Muscle layer of colon (tissue), 2 donors: ENCODE results near the gene ETV5.

Source experiments
- H3K27ac ChIP-seq: one replicate; pipeline ENCODE4 v1.7.0; 2013; ENCODE audit warnings: low read depth, mild to moderate bottlenecking, low read length, moderate library complexity
- H3K27me3 ChIP-seq, 2 donors: one replicate each; pipeline ENCODE4 v1.7.0; 2013; ENCODE audit warnings: low read length in 2 of 2, mild to moderate bottlenecking in 2 of 2; ENCODE audit not compliant: insufficient read depth in 2 of 2, control insufficient read depth in 1 of 2
- H3K36me3 ChIP-seq: one replicate; pipeline ENCODE4 v1.7.0; 2013; ENCODE audit warnings: mild to moderate bottlenecking, low read length; ENCODE audit not compliant: insufficient read depth
- H3K4me1 ChIP-seq: one replicate; pipeline ENCODE4 v1.7.0; 2013; ENCODE audit warnings: mild to moderate bottlenecking, low read length; ENCODE audit not compliant: insufficient read depth
- H3K4me3 ChIP-seq, 2 donors: one replicate each; pipeline ENCODE4 v1.7.0; 2013; ENCODE audit warnings: low read length in 2 of 2, low read depth in 1 of 2, mild to moderate bottlenecking in 1 of 2, moderate library complexity in 1 of 2
- H3K9ac ChIP-seq: one replicate; pipeline ENCODE4 v1.7.0; 2013; ENCODE audit warnings: low read length
- H3K9me3 ChIP-seq: one replicate; pipeline ENCODE4 v1.7.0; 2013; ENCODE audit warnings: mild to moderate bottlenecking, low read length
- donor health status: abdominal sarcoma.
- donor health status: Adenocarcinoma of cecum.

ETV5 gene

DNA sequence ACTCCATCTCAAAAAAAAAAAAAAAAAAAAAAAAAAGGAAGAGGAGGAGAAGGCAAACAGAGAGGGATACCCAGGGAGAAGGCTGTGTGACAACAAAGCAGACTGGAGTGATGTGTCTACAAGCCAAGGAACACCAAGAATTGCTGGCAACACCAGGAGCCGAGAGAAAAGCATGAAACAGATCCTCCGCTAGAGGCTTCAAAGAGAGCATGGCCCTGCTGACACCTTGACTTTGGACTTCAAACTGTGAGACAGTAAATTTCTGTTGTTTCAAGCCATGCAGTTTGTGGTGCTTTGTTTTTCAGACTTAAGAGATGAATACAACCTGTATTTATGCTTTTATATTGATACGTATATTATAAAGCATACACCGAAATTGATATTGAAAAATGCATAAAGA is 96.8 kb downstream of the ETV5 start:
- H3K27me3 ChIP-seq: no peaks in the 10 kb centered on the region

DNA sequence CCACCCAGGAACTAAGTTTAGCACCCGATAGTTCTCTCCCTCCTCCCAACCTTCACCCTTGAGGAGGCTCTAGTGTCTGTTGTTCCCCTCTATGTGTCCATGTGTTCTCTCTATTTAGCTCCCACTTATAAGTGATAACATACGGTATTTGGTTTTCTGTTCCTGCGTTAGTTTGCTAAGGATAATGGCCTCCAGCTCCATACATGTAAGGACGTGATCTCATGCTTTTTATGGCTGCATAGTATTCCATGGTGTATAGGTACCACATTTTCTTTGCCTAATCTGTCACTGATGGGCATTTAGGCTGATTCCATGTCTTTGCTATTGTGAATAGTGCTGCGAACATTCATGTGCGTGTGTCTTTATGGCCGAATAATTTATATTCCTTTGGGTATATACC is 104.2 kb downstream of the ETV5 start:
- Histone ChIP-seq H3K4me1 (no peaks in the 10 kb centered on the region), H3K27ac (no peak overlapping the region), H3K9ac (no peak overlapping the region), H3K36me3 (no peaks in the 10 kb centered on the region), H3K9me3 (no peaks in the 10 kb centered on the region), H3K4me3 (no peak overlapping the region), H3K27me3 (no peaks in the 10 kb centered on the region)

More for the DNA sequence above, 96.8 kb downstream of the ETV5 start:
- Histone ChIP-seq H3K9me3 (no peaks in the 10 kb centered on the region), H3K27ac (no peak overlapping the region), H3K36me3 (no peaks in the 10 kb centered on the region), H3K4me1 (no peaks in the 10 kb centered on the region), H3K4me3 (no peak overlapping the region), H3K9ac (no peak overlapping the region)

DNA sequence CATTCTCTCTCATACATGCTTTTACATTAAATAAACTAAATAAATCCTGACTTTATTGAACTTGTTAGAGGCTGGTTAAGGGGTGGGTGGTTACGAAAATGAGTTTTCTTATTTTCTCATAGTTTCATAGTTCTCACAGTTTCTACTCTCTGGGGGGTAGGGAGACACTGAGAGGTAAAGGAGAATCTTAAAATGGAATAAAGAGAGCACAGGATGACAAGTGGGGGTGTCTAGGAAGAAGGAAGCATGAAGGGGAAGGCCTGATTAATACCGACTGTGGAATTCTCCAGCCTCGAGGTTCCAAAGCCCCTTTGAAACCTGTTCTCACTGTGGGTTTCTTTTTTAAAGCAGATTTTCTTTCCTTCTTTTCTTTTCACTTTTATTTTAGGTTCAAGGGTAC is 104.7 kb downstream of the ETV5 start:
- H3K27me3 ChIP-seq: no peaks in the 10 kb centered on the region
- H3K4me1 ChIP-seq: no peaks in the 10 kb centered on the region
- H3K36me3 ChIP-seq: no peaks in the 10 kb centered on the region
- H3K9ac ChIP-seq: no peak overlapping the region
- H3K4me3 ChIP-seq: no peak overlapping the region
- H3K9me3 ChIP-seq: no peaks in the 10 kb centered on the region
- H3K27ac ChIP-seq: no peak overlapping the region

DNA sequence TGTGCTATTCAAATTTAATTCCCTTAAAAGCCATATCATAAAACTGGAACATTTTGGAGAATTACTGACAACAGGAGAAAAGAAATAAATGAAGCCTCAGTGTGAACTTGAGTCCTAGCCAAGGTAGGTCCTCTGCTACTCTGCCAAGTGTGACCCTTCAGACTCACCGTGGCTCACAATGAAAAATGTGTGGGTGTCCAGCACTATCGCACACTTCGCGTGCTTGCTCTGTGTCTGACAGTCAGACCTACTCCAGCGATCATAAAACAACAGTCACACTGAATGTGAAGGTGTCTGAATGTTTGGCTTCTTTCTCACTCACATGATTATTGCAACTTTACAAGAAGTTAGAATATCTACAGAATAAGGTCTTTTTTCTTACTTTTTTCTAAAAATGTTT is 105.3 kb downstream of the ETV5 start:
- Histone ChIP-seq H3K9ac (no peak overlapping the region), H3K27ac (no peak overlapping the region), H3K4me3 (no peak overlapping the region), H3K4me1 (no peaks in the 10 kb centered on the region), H3K9me3 (no peaks in the 10 kb centered on the region), H3K36me3 (no peaks in the 10 kb centered on the region), H3K27me3 (no peaks in the 10 kb centered on the region)

DNA sequence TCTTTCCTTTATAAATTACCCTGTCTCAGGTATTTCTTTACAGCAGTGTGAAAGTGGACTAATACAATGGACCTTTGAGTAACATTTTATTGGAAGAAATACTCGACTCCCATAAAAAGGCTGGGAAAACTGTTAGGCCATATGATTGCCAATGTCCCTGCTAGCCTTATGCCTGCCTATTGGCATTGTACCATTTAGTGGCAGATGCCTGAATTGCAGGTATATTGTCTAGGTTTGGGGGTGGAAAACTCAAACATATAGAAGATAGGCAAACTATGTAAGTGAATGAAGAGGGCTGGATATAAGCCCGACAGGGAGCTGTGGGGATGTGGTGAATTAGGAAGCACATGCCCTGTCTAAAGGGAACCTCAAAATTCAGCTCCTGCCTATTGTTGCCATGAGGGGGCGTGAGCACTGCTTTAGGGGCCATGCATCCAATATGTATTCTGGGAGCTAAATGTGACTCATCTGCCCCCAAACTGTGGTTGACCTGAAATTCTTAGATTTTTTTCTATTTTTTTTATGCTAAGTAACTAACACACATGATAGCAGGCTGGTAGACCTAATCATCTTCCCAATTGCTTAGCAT is 105.9 kb downstream of the ETV5 start:
- H3K4me3 ChIP-seq: no peak overlapping the region
- no peak overlapping the region for H3K9ac ChIP-seq
- H3K4me1 ChIP-seq: no peaks in the 10 kb centered on the region
- no peak overlapping the region for H3K27ac ChIP-seq
- no peaks in the 10 kb centered on the region for H3K27me3 ChIP-seq
- H3K9me3 ChIP-seq: no peaks in the 10 kb centered on the region
- H3K36me3 ChIP-seq: no peaks in the 10 kb centered on the region

DNA sequence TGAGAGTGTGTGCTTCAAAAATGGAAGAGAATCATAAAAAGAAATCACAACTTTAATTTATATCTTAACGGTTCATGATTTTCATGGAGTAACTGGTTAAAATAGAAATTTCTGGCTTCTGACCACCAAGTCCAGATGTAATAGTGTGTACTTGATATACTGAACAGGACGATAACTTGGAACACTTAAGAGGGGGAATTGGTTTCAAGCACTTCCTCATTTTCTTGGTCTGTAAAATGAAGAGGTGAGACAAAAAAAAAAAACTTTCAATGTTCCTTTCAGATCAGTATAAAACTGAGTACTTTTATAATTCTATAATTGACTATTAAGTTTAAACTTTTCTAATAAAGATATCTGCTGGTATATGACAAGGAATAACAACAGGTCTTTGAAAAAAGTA is 107.0 kb downstream of the ETV5 start:
- Histone ChIP-seq H3K9me3 (no peaks in the 10 kb centered on the region), H3K9ac (no peak overlapping the region), H3K27ac (no peak overlapping the region), H3K36me3 (no peaks in the 10 kb centered on the region), H3K4me1 (no peaks in the 10 kb centered on the region), H3K4me3 (no peak overlapping the region), H3K27me3 (no peaks in the 10 kb centered on the region)

DNA sequence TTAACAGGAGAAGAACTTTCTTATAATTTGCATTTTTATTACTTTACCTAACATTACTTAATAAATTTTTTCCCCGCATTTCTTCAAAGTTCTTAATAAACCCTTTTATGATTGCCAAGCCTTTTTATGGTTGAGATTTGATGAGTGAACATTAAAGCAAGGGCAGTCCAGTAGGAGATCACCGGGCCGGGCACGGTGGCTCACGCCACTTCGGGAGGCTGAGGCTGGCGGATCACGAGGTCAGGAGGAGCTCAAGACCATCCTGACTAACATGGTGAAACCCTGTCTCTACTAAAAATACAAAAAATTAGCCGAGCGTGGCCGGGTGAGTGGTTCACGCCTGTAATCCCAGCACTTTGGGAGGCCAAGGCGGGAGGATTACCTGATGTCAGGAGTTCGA is 109.7 kb downstream of the ETV5 start:
- no peak overlapping the region for H3K4me3 ChIP-seq
- no peaks in the 10 kb centered on the region for H3K36me3 ChIP-seq
- H3K4me1 ChIP-seq: no peaks in the 10 kb centered on the region
- H3K9ac ChIP-seq: no peak overlapping the region
- H3K27me3 ChIP-seq: no peaks in the 10 kb centered on the region
- H3K9me3 ChIP-seq: no peaks in the 10 kb centered on the region
- H3K27ac ChIP-seq: no peak overlapping the region

DNA sequence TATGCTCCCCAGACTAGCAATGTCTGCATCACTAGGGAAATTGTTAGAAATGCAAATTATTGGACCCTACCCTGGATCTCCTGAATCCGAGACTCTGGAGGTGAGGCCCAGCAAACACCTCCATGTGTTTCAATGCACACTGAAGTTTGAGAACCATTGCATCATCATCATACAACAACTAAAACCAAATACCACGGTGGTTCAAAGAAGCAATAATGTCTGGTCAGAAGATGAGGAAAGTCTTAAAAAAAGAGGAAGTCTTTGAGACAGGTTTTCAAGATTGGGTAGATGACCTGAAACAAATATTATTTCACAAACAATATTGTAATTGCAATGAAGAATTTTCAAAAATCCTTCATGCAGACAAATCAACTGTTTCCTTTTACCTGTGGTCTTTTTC is 110.8 kb downstream of the ETV5 start:
- no peaks in the 10 kb centered on the region for H3K9me3 ChIP-seq
- no peaks in the 10 kb centered on the region for H3K36me3 ChIP-seq
- no peak overlapping the region for H3K9ac ChIP-seq
- no peak overlapping the region for H3K4me3 ChIP-seq
- H3K27me3 ChIP-seq: no peaks in the 10 kb centered on the region
- no peaks in the 10 kb centered on the region for H3K4me1 ChIP-seq
- no peak overlapping the region for H3K27ac ChIP-seq

DNA sequence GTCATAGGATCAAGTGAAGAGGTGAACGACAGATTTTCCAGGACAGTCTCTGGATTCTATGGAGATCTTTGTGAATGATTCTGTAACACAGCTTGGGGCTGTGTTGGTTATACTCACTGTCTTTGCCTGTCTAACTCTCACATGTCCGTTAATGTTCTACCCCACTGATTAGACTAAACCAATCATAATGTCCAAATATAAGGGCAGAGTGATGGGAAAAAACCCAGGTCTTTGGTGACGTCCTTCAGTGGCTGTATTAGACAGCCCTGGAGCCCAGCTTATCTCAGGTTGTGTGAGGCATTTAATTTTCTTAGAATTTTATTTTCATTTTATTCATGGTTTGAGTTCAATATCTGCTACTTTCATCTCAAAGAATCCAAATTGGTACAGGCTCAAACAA is 111.8 kb downstream of the ETV5 start:
- no peaks in the 10 kb centered on the region for H3K4me1 ChIP-seq
- no peaks in the 10 kb centered on the region for H3K36me3 ChIP-seq
- H3K4me3 ChIP-seq: no peak overlapping the region

More for the DNA sequence above, 111.8 kb downstream of the ETV5 start:
- Histone ChIP-seq H3K9ac (no peak overlapping the region), H3K27ac (no peak overlapping the region), H3K27me3 (no peaks in the 10 kb centered on the region), H3K9me3 (no peaks in the 10 kb centered on the region)
